Stimulated activated CD8-positive, alpha-beta memory T cell treated with anti-CD3 and anti-CD28 coated beads, Interleukin-4, amount 100 ng/mL, for 4 hours (primary cell): ENCODE data around the gene PDZRN4.
"Not testable (repeated sequence)": the region's sequence is repeated elsewhere in the genome, so short reads cannot be mapped to it uniquely, and the experiment has no call there.

ENCODE experiments used
- DNase-seq, 2 donors: peaks; one replicate each; pipeline ENCODE4 v3.0.0-alpha.2; 2020; ENCODE audit warnings: low read depth in 2 of 2, low spot score in 1 of 2

Gene PDZRN4

GRCh38 chr12:41280341-41281095 is 92.4 kb downstream of the PDZRN4 start:
- DNase-seq = not testable (repeated sequence)

- not testable (repeated sequence) for DNase-seq
These were observed 97.3 kb downstream of the PDZRN4 start for GRCh38 chr12:41285470-41285869.

- no peak for DNase-seq
These were observed 98.3 kb downstream of the PDZRN4 start for GRCh38 chr12:41286426-41286825.

GRCh38 chr12:41287500-41288141 is 99.5 kb downstream of the PDZRN4 start:
- DNase-seq = no peak

GRCh38 chr12:41288142-41288811 is 100.2 kb downstream of the PDZRN4 start:
- DNase-seq = no peak

DNA sequence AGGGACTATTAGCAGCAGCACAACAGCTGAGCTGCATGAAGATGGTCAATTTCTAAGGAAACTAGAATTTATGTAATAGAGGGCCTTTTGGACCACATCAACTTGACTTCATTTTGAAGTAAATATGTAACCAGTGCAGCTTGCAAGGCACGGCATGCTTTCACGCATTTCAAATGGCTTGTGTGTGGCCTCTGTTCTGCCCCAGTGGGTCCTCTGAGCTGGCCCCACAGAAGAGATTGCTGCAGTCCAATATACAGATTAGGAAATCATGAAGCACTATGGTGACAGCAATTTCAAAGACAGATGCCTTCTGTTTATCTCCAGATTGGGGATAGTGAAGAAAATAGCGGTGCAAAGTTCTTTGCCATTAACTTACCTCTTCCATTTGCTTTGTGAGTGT is 101.4 kb downstream of the PDZRN4 start:
- no peak for DNase-seq

DNA sequence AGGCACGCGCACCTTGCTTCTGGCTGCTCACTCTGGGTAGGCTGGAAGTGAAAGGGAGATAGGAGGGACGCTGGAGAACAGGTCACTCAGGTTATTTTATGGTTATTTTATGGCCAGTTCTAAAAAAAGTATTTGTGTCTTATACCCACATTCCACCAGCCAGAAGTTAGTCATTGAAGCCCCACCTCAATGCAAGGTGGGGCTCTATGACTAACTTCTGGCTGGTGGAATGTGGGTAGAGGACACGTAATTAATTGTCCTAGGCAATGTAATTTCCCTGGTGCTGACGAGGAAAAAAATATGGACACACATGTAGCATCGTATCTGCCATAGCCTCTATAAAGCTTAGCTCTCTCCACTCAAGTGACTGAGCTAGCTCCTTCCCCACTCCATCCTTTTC is 104.9 kb downstream of the PDZRN4 start:
- DNase-seq = no peak

- no peak for DNase-seq
These were observed 105.3 kb downstream of the PDZRN4 start for GRCh38 chr12:41293461-41293860.

DNA sequence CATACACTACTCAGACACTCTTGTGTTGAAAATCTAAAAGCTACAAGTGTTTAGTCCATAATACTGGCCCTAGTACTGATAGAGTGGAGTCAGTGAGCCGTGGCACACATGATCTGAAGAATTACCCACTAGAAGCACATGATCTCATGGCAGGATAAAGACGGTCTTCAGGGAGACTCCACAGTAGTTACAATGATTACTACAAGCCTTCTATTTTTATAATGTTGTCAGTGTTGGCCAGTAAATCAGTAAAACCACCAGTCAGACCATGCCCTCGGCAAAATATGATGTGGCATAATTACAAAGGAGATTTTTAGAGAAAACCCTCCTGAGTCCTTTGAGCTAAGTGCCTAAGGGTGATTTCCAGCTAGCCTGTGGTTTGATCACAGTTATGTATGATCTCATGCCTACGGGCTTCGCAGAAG is 114.9 kb downstream of the PDZRN4 start:
- no peak for DNase-seq

- no peak for DNase-seq
These were observed 116.4 kb downstream of the PDZRN4 start for GRCh38 chr12:41304526-41304925.

DNA sequence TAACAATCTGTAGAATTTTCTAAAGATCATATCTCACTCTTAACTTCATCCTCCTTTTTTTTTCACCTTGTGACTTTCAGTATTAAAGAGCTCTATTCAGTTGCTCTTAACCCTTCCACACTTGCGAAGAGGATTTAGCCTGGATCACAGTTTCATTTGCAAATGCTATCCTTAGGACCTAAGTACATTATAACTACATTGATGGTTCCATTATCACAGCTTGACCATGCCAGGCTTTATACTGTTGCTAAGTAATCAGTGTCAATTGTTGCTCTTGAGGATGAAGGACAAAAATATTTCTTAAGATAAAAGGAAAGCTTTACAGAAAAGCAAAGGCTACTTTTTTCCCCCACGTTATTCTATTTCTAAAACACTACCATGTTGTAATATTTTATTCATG is 122.2 kb downstream of the PDZRN4 start:
- no peak for DNase-seq

DNA sequence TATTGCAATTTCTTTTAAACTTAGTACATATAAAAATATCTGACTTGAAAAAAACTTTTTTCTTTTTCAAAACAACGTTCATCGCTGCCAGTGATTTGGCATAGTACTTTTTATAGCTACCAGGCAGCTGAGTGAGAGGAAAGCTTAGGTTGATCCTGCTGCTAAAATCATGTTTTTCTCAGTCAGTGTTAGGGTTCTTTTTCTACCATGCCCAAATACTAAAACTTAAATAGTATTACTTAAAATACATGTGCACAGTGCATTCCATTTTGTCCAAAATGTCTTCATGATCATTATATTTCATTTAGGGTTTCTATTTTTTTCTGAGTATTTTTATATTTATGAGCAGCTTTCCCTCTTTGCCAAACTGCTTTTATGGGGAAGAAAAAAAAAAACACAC is 123.8 kb downstream of the PDZRN4 start:
- DNase-seq = no peak

DNA sequence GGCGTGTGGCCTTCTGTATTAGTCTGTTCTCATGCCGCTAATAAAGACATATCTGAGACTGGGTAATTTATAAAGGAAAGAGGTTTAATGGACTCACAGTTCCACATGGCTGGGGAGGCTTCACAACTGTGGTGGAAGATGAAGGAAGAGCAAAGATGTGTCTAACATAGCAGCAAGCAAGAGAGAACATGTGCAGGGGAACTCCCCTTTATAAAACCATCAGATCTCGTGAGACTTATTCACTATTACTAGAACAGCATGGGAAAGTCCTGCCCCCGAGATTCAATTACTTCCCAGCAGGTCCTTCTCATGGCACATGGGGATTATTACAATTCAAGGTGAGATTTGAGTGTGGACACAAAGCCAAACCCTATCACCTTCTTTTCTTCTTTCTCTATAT is 124.3 kb downstream of the PDZRN4 start:
- not testable (repeated sequence) for DNase-seq

DNA sequence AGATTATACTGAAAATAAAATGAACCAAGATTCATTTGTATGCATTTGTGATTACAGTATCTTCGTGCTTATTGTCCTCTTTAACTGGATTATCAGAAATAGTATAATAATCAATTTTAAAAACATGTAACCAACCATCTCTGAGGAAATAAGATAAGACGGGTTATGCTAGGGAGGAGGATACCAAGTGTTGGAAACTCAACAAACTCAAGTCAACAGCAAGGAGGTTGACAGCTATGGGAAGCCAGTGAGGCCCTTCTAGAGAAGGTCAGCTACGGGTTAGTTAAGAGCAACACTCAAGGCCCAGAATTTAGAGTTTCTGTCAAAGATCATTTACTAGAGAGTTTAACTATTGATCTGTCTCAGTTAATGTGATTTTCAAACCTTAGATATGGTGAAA is 137.2 kb downstream of the PDZRN4 start:
- no peak for DNase-seq

DNA sequence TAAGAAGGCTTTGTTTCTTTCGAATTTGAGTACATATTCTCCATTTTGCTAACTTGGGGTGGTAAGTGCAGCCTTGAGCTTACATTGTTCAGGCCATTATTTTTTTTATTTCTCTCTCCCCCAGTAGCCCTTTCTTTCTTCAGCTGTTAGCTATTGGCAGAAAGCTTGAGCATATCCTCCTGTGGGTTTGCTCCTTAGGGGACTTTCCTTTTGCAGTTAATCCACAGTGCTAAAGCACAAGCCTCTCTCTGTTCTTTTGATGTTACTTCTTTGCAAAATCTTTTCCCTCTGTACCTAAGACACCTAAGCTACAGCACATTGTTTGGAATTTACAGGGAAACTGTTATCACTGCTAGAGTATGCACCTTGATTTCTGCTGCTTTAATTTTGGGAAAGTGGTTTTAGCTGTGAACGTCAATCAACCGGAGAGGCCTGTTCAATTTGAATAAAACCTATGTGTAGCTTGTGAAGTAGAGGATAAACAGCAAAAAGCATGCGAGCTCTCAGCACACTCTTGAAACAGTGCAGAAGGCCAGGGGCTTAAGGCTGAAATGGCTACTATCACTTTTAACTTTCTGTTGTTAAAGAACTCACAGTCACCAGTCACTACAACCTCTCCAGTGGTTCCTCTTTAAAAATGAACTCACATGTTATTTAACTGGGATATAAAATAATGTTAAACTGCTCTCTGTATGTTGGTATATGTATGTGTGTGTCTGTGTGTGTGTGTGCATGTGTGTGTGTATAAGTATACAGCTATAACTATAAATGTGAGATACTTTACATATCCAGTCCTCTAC is 139.2 kb downstream of the PDZRN4 start:
- no peak for DNase-seq

GRCh38 chr12:41333974-41334373 is 145.9 kb downstream of the PDZRN4 start:
- DNase-seq = no peak

- DNase-seq = no peak
These were observed 146.3 kb downstream of the PDZRN4 start for GRCh38 chr12:41334390-41334789.

GRCh38 chr12:41336041-41336549 is 148.0 kb downstream of the PDZRN4 start:
- DNase-seq = no peak

DNA sequence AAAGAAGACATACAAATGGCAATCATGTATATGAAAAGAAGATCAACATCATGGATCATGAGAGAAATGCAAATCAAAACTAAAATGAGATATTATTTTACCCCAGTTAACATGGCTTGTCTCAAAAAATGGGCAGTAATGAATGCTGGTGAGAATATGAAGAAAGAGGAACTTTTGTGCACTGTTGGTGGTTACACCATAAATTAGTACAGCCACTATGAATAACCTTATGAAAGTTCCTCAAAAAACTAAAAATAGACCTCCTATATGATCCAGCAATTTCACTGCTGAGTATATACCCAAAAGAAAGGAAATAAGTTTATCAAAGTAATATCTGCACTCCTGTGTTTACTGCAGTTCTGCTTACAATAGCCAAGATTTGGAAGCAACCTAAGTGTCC is 151.7 kb downstream of the PDZRN4 start:
- no peak for DNase-seq

DNA sequence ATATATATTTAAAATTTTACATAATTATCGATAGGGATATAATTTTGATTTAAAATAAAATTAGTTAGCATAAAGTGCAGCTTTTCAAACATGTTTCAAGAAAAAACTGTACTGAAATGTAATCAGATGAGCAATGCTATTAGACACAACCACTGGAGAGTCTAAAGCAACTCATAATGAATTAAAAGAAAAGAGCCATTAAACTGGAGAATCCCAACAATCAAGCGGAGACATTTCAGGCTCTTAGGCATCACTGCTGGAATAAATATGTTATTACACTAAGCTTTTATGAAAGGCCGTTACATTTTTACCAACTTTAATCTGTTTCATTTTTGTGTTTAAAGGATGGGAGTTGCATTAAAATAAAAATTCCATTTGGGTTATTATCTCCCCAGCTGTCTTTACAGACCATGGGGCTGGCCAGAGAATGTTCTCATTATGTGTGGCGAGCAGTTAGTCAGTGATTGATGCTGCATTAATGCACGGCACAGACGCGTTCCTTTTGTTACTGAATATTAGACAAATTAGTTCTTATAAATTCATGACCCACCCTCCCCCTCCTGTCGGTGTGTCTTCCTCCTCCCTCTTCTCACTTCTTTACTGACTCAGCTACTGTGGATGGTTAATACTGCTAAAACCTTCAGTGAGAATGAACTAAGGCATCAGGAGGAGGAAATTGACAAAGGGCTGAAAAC is 156.8 kb downstream of the PDZRN4 start:
- no peak for DNase-seq

DNA sequence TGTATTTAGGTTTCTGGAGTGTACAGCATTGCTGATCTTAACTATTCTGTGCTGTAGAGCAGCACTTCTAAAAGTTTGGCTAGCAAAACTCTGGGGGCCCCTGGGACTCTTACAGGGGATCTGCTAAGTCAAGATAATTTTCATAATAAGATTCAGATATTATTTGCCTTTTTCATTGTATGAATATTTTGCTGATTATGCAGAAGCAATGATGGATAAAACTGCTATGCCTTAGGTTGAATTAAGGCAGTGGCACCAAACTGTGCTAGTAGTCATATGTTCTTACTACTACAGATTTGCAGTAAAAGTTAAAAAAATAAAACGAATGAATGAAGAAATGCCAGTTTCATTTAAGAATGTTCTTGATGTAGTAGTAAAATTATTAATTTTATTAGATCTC is 160.1 kb downstream of the PDZRN4 start:
- no peak for DNase-seq
